GM21576 (cell line): Measurements from ENCODE around the gene RAI2.

ENCODE experiments used
- ATAC-seq: cut with Tn5 transposase; IDR thresholded peaks from one replicate; pipeline ENCODE4 v1.9.1; 2021; ENCODE audit warnings: mild to moderate bottlenecking, moderate library complexity; ENCODE audit not compliant: unreplicated experiment

RAI2 gene

DNA sequence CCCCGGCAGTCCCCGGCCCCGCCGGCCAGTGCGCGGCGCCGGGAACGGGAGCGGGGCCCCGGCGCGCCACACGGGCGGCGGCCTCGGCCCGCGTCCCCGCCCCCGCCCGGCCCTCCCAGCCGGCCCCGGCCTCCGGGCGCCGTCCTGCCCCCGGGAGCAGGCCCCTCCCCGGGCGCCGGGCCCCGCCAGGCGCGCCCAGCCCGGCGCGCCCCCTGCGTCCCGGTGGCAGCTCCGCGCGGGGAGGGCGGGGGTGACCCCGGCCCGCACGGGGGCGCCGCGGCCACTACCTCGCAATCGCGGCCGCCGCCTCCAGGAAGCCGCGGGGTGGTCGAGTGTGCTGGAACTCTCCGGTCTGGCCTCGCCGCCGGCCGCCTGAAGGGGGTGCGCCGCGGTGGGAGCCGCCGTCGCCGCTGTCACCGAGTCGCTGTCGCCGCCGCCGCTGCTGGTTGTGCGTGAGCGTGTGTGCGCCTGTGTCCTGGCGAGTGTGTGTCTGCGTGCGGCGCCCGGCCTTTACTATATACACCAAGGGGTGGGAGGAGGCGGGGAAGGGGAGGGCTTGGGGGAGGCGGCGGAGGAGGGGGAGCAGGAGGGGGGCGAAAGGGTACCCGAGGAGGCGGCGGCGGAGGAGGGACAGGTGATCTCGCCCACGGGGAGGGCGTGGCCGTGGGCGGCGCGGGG is at the start of gene RAI2:
Gene RAI2 (minus strand): TSS at position 488 of the 678 bp plus-strand sequence. CDS start 59,288 bp downstream, outside the sequence.
- ATAC-seq, result no peak

DNA sequence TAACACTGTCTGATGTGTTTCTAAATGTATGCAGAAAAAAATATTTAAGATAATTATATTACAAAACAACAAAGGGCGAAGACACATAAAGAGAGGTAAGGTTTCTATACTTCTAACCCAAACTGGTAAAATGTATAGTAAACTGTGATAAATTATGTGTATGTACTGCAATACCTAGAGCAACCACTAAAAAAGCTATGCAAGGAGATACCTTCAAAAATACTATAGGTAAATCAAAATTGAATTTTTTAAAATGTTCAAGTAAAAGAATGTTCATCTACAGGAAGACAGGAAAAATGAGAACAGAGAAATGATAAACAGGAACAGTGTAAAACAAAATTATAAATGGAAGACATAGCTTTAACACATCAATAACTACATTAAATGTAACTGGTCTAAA is 27.3 kb upstream of the RAI2 start:
- no peak for ATAC-seq

DNA sequence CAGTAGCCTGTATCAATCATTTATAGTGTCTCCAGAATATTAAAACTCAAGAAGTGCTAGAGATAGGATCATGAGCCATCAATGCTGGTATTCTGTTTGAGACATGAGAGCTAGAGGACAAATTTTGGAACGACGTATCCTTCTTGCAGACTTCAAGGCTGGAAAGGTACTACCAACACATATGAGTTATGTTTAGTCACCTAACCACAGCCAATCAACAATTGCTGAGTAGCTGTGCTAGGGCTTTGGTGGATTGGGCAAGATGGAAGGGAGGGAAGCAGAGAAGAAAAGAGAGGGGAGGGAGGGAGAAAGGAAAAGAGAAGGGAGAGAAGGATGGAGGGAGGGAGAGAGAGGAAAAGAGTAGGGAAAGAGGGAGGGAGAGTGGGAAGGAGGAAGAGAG is 21.6 kb upstream of the RAI2 start:
- ATAC-seq, result no peak

DNA sequence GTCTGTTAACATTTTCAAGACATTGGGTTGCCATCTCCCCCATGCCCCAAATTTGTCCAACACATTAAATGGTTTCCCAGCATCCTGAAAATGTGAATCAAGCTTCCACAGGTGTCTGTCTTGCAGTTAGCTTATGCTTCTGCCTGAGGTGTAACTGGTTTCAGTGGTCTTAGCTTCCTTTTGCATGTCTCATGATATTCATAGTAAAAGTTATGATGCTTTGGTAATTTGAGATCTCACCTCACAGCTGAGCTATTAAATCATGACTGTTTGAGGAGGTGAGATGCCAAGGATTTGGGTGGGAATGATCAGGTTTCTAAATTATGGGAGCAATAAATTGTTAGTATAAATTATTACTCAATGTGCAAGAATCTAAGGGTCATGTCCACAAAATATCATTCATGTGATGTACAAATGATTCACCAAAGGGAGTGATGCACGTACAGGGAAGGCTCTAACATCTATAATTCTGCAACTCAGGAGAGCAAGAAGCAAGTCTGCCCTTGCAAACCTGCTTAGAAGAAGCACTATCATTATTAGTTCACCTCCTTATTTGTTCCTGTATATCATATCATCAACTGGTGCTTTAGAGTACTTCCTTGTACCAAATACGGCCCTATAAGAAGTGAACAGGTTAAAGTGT is 17.1 kb upstream of the RAI2 start:
- no peak for ATAC-seq

DNA sequence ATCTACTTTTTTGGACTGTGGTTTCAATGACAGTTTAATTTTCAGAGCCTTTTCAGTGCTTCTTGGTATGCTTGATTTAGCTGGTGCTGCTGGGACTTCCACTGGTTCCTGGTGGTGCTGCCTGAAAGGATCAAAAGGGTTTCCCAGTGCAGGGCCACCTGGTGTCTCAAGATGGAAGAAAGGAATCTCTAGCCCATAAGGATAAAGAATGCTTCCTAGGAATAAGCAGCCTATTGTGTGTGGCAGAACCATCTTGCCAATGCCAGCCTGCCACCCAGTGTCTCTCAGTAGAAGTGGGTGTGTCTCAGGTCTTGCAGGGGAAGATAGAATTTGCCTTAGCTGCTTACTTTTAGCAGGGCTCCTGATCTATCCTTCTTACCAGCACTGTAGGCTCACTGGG is 15.0 kb upstream of the RAI2 start:
- no peak for ATAC-seq

DNA sequence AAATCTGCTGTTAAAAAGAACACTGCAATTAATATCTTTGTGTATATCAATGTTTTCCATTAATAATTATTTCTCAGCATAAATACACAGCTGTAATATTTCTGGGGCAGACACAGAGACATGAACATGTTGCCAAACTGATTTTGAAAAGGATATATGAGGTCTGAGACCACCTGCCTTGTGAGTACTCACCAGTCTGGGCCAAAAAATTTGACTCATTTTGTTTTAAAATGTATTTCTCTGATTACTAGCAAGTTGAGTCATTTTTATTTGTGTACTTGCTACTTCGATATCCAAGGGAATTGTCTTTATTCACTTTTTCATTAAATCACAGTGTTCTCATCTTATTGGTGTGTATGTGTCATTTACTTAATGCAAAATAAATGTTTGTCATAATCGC is 8.5 kb upstream of the RAI2 start:
- ATAC-seq, result no peak

DNA sequence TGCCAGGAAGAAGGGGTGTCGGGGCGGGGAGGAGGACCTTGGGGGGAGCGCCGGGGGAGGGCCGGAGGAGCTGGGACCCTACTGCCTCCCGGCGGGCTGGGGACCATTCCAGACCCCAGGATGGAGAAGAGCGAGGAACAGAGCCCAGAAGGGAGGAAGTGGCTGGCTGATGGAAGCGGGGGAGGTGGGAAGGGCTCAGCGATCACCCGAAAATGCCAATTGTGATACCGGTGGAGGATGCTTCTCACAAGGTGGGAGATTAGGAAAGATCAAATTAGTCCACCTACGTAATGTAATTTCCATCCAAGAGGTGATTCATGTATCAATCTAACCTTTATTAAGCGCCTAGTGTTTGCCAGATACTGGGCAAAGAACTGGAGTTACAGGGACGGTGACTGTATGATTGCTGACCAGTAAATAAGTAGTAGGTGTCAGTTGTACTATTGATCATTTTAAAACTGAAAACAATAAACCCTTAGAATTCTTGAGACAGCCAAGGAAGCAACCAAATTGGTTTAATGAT is 452 bp upstream of the RAI2 start:
- no peak for ATAC-seq

DNA sequence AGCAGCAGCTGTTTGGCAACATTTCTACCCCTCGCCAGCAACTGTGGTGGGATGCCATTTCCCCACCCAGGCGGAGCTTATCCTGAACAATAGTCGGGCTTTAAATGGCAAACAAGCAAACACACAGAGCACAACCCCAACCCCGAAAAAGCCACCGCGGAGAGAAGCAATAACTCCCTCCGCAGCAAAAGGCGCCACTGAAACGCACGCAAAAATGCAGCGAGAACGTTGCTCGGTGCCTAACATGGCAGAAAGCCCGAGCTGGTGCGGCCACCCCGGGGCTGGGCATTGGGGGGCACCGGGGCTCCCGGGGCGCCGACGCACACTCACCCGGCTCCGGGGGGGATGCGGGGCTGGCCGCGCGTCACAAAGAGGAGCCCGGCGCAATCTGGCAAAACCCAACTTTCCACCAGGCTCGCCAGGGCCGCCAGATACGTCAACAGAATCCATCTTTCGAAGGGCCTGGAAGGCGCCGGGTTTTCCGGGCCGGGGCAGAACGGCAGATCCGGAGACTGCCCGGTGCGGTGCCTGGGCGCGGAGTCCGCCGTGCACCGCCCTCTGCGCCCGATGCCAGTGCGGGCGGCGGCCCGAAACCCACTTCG is 818 bp downstream of the RAI2 start:
- no peak for ATAC-seq

DNA sequence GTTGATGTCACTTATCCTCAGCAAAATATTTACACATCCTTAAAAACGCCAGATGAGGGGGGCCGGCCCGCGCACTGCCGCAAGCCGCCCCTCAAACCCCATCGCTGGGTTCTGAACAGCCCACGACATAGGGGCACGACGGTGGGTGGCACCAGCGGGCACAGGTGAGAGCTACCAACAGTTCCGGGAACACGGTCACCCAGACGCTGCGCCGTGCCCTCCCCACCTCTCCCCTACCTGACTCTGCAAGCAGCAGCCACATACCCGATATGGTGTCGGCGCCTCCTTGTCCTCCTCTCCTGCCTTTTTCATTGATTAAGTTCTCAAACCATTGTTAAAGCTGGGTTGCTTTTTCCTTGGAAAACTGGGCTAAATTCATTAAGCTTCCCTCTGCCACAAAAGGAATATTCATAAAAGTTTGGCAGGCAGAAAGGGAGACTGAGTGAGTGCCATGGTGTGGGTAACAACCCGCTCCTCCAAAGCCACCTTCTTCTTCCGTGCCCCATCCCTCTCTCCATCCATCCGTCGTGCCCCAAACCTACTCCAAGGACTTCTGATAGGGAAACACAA is 1.4 kb downstream of the RAI2 start:
- ATAC-seq, result no peak

DNA sequence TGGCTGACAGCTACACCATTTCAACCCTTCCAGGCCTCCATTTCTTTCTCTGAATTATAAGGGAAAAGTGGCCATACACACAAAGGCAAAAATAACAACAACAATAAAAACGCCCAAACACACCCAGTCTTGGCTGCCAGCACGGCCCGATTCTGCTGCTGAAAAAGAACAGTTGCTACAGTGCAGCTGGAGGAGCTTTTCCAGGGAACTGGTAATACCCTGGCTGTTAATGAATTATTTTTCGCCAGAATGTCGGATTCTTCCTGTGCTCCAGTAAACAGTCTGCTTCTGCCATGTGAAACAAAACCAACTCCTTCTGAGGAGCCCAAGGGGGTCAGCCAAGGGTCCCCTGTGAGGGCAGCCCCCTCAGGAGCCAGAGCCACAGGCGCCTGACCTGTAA is 6.6 kb downstream of the RAI2 start:
- no peak for ATAC-seq

DNA sequence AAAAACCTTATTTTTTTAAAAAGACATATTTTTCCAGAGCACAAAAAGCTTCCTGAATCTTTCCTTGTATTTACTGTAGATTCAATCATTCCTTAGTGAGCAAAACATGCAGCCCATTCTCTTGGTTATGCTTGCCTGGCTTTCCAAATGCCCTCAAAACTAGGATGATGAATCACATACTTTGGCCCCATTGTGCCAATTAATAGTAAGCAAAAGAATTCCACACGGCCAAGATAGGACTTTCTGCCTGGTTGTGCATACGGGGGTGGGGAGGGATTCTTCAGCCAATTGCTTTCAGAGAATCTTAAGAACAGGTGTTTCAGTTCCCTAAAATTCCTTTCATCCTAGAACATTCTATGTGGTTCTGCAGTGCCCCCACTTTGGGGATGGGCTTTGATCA is 7.0 kb downstream of the RAI2 start:
- ATAC-seq, result no peak

DNA sequence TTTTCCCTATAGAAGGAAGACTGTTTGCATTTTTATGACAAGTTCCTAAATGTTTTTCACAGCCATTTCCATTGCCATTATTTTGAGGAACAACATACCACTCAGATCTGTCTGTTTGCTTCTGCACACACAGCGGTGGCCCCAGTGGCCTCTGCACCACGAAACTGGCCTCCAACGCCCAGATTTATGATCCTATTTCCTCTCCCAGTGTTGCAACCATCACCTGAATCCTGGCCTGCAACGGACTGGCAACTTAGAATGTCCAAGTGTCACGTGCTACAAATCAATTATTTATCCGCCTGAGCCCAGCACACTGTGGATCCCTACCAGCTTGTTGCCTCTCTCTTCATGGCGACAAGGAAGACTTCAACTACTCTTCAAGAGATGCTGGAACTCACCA is 9.2 kb downstream of the RAI2 start:
- no peak for ATAC-seq

DNA sequence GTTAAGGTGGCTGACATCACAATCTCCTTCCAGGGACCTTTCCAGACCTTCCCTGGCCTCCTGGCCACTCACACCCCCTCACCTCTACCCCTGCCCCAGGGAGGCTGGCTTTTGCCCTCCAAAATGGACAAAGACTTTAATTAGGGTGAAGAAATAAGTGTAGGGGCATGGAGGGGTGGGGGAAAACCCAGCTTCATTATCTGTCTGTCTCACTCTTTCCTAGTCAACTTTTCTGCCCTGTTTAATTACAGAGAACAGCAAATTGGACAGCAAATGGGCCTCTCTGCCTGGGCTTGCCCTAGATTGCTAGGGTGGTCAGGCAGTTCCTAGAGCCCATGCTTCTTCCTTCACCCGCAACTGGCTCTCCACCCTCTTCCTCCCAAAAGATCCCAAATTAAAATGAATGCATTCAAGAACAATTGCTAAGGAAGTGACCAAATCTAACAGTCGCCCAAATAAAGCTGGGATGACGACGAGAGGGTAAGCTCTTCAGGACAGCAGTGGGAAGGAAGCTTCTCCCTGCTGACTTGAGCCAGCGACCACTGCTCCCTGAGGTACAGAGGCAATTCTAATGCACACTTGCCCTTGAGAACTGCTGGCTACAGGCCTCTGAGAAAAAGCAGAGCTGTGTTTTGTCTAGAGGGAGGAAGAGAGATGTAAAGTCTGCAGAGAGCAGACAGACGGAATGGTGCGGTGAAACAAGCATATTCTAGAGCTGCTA is 12.4 kb downstream of the RAI2 start:
- no peak for ATAC-seq

DNA sequence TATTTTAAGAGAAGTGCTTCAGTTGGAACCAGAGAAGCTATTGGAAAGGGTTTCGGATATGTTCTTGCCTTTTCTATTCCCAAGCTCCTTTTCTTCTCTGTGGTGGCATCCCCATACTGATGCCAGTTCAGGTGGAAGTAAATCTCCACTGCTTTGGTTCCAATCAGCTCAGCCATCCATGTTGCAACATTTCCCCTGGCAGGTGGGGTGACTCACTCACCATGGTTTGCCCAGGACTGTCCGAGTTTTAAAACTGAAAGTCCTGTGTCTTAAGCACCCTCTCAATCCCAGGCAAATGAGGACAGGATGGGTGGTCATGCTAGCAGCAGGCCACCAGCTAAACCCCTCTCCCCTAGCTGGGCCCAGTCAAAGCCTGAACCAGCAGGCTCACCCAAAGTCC is 15.1 kb downstream of the RAI2 start:
- no peak for ATAC-seq

DNA sequence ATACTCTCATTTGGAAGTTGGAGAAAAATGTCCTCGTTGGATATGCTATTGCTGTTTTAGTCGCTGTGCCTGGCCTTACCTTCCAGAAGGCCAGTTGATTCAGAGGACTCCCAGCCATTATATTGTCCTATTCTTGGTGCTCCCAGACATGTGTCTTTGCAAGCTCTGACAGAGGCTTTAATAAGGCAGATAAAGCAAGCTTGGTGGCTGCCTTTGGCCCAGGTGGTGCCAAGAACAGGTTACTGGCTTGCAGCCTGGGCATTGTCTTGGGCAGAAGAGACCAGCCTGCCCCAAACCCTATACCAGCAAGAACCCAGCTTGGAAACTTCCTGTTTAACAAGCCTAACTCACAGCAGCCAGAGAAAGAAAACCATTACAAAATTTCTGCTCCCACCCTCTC is 16.9 kb downstream of the RAI2 start:
- ATAC-seq, result no peak

DNA sequence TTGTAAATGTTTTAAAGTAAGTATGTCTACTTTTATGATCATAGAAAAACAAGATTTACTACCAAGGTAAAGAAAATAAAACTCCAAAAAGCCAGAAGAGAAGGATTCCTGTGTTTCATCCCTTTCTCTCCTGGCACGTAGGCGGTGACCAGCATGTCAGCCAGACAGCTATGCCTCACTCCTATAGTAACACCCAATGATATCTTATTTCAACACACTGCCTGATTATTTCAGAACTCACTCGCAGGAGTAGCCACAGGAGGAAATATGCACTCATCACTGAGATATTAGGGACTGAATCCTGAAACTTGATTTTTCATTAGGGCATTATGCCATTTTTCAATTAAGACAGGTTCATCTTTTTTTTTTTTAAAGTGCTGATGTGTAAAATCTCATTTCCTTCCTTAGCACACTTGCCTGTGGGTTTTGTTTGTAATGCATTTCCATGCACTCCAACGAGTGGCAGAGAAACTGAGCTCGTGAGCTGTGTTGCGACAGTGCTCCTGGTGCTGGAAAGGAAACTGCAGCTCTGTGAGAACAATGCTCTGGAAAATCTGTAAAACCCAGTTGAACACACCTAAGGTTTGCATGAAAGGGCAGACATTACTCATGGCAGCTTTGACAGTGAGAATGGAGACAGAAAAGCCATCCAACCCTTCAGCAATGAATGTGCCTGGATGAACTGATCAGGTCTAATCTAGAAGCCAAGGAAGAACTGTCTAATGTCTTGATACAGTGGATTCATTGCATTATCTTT is 18.2 kb downstream of the RAI2 start:
- ATAC-seq, result no peak

DNA sequence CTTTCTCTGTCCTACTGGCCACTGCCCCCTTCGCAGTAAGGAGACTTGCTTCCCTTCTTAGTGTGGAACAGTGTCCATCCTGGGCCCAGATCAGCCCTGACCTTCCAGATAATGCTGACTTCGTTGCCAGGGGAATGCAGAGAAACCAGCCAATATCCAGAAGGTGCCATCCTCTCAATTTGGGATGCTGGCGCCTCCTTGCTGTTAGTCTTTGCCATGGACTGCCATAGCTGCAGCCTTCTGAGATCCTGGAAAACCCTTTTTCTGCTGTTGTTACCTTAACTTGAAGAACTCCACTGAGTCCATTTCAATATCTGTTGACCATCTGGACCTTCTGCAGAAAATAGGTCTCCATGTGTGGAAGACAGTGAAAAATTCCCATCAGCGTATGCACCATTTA is 21.8 kb downstream of the RAI2 start:
- no peak for ATAC-seq

DNA sequence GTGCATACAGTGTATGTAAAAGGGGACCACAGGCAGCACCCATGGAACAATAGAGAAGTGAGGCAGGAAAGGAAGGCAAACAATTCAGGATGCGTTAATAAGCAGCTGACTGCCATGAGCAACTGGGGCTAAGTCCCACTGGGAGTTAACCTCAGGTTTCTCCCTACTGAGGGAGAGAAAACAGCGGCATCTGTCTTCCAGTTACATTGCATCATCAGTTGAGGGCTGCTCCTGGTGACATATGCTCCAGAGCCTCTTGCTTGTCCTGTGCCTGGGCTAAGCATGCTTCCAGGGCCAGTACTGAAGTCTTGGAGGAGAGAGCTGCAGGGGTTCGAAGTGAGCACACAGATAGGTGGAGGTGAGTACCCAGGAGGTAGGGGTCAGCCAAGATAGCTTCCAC is 24.3 kb downstream of the RAI2 start:
- ATAC-seq, result no peak

DNA sequence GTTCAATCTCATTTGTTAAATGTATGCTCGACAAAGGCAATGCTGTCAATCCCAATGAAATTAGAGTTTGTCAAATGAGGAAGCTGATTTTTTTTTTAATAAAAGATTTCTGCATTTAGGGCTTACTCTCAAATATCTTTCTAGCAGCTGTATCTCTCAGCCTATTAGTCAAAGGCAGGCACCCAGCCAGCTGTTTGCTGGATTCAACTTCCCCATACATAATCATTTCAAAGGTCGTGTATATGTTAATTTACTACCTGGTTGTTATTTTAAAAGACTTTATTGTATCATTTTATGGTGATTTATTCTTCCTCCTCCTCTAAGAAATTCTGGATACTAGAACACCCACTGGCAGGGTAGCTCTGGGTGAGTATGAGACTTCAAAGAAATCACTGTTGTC is 27.1 kb downstream of the RAI2 start:
- no peak for ATAC-seq

DNA sequence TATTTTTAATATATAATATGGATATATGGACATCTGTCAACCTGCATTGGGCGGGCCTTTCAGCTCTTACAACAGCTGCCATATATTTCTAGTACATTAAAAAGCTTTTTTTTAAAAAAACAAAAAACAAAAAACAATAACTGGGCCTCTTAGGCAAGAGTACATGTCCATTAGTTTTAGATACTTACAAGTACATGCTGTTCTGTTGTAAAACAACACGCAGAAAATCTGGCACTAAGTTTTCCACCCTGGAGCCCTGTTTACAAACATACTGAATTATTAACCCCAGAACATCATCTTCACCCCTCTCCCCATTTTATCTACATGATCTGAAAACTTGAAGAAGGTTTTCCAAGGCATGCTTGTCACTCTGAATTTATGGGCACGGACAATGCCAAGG is 29.8 kb downstream of the RAI2 start:
- ATAC-seq, result no peak

DNA sequence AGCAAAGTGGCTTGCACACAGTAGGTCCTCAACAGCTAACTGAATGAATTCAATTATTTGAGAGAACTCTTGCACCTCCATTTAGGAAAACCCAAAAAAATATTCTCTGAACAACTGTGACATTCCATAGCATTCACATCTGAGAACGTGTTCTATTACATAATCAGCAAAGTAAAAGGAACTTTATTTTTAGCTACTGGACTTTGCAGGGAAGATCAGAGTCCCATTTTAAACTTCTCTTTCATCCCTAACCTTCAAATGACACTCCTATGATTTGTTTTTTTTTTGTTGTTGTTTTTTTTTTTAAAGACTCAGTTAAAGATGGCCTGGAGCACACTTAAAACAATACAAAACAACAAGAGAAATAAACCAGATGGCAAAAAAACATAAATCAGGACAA is 30.9 kb downstream of the RAI2 start:
- ATAC-seq, result no peak
